ENCODE data around the gene MSANTD2. TPM values are rescaled to one million over a fixed set of nuclear protein-coding genes. Genes with fewer than 3 reads are reported as not detected.
A peak's percentile ranks its signal among the peaks of the same experiment; 100 is the strongest.

Gene MSANTD2
- total RNA-seq, 1 donor from 2014 or later = 15.2 TPM

- H3K4me1 Mint-ChIP-seq (ENCODE audit: unreplicated experiment) = peaks cover 10% of the 10 kb centered on the region
- DNase-seq (ENCODE audit: extremely low spot score, unreplicated experiment) = no peak
- no peaks in the 10 kb centered on the region for H3K9me3 Mint-ChIP-seq (ENCODE audit: unreplicated experiment)
- no peak for TF ChIP-seq CTCF (IDR thresholded peaks at IDR 0.05)
- H3K27ac Mint-ChIP-seq (ENCODE audit: unreplicated experiment) = no peak overlapping the region
- peak overlapping the region; percentile 78 for H3K4me3 Mint-ChIP-seq (ENCODE audit: unreplicated experiment)
- peaks cover 76% of the 10 kb centered on the region for H3K27me3 Mint-ChIP-seq (ENCODE audit: unreplicated experiment)
- no peaks in the 10 kb centered on the region for H3K36me3 Mint-ChIP-seq (ENCODE audit: unreplicated experiment)
These were observed 82.2 kb downstream of the MSANTD2 start for GRCh38 chr11:124717786-124718651.

- peaks cover 72% of the 10 kb centered on the region for H3K27me3 Mint-ChIP-seq (ENCODE audit: unreplicated experiment)
- no peak for DNase-seq (ENCODE audit: extremely low spot score, unreplicated experiment)
- H3K9me3 Mint-ChIP-seq (ENCODE audit: unreplicated experiment) = no peaks in the 10 kb centered on the region
- peaks cover 10% of the 10 kb centered on the region for H3K4me1 Mint-ChIP-seq (ENCODE audit: unreplicated experiment)
- no peak for TF ChIP-seq CTCF (IDR thresholded peaks at IDR 0.05)
- H3K36me3 Mint-ChIP-seq (ENCODE audit: unreplicated experiment) = no peaks in the 10 kb centered on the region
- H3K27ac Mint-ChIP-seq (ENCODE audit: unreplicated experiment) = no peak overlapping the region
- peak overlapping the region; percentile 78 for H3K4me3 Mint-ChIP-seq (ENCODE audit: unreplicated experiment)
These were observed 82.8 kb downstream of the MSANTD2 start for GRCh38 chr11:124717421-124717785.

GRCh38 chr11:124716591-124716990 lies 83.6 kb downstream of the MSANTD2 start:
- Mint-ChIP-seq H3K36me3 (ENCODE audit: unreplicated experiment) (no peaks in the 10 kb centered on the region), H3K4me3 (ENCODE audit: unreplicated experiment) (no peak overlapping the region), H3K27ac (ENCODE audit: unreplicated experiment) (no peak overlapping the region), H3K4me1 (ENCODE audit: unreplicated experiment) (peaks cover 10% of the 10 kb centered on the region), H3K9me3 (ENCODE audit: unreplicated experiment) (no peaks in the 10 kb centered on the region), H3K27me3 (ENCODE audit: unreplicated experiment) (peaks cover 66% of the 10 kb centered on the region)
- DNase-seq (ENCODE audit: extremely low spot score, unreplicated experiment) = no peak
- TF ChIP-seq CTCF (IDR thresholded peaks at IDR 0.05) = no peak

Other genes starting within 250 kb of the MSANTD2 start
- not detected in 2 replicates for gene OR8A1, start 230.4 kb downstream of the MSANTD2 start, total RNA-seq
- not detected in 2 replicates for gene PANX3, start 189.0 kb downstream of the MSANTD2 start, total RNA-seq
- 34.8 and 37.4 TPM in 2 replicates for gene TBRG1, start 177.5 kb downstream of the MSANTD2 start, total RNA-seq
- gene SIAE, start 126.7 kb downstream of the MSANTD2 start, total RNA-seq = 13.8 and 18.5 TPM in 2 replicates
- gene SPA17, start 126.5 kb downstream of the MSANTD2 start, total RNA-seq = 3.7 and 4.7 TPM in 2 replicates
- 0.97 and 1.0 TPM in 2 replicates for gene NRGN, start 60.5 kb downstream of the MSANTD2 start, total RNA-seq
- 0.30 TPM in 1 of 2 replicates, not detected in the other for gene VSIG2, start 48.2 kb downstream of the MSANTD2 start, total RNA-seq
- gene ESAM, start 38.1 kb downstream of the MSANTD2 start, total RNA-seq = 0.71 and 1.7 TPM in 2 replicates
- 14.5 and 15.3 TPM in 2 replicates for gene ROBO3, start 65.0 kb upstream of the MSANTD2 start, total RNA-seq
- 0.56 TPM in 1 of 2 replicates, not detected in the other for gene ROBO4, start 97.5 kb upstream of the MSANTD2 start, total RNA-seq
- gene HEPN1, start 118.8 kb upstream of the MSANTD2 start, total RNA-seq = not detected in 2 replicates
- not detected in 2 replicates for gene HEPACAM, start 135.6 kb upstream of the MSANTD2 start, total RNA-seq
- 1.3 and 1.8 TPM in 2 replicates for gene CCDC15, start 153.8 kb upstream of the MSANTD2 start, total RNA-seq